Suprapubic skin (tissue), 4 donors: ENCODE measurements around the gene MFSD6. TPM values are rescaled to one million over a fixed set of nuclear protein-coding genes. Genes with fewer than 3 reads are reported as not detected.

Experiments used
- DNase-seq, 2 donors: peaks; one replicate each; pipeline ENCODE4 v3.0.0-alpha.2; 2019; ENCODE audit warnings: low spot score in 2 of 2
- H3K27ac ChIP-seq: fragments of 200-600 bp; sonication (generic); one replicate; pipeline ENCODE4 v1.5.1; 2019
- H3K27me3 ChIP-seq: fragments of 200-600 bp; sonication (generic); one replicate; pipeline ENCODE4 v1.5.1; 2019
- H3K36me3 ChIP-seq: fragments of 200-600 bp; sonication (generic); one replicate; pipeline ENCODE4 v1.5.1; 2019
- H3K4me1 ChIP-seq: fragments of 200-600 bp; sonication (generic); one replicate; pipeline ENCODE4 v1.5.1; 2019
- H3K4me3 ChIP-seq: fragments of 200-600 bp; sonication (generic); one replicate; pipeline ENCODE4 v1.5.1; 2019; ENCODE audit warnings: mild to moderate bottlenecking
- H3K9me3 ChIP-seq: fragments of 200-600 bp; sonication (generic); one replicate; pipeline ENCODE4 v1.5.1; 2019
- CTCF ChIP-seq, 2 donors: fragments of 200-600 bp in 1 of 2; fragments of 450-650 bp in 1 of 2; sonication (generic) in 1 of 2; IDR thresholded peaks; one replicate each; pipeline ENCODE4 v1.5.1; 2016 to 2019; ENCODE audit warnings: antibody characterized with exemption in 2 of 2, mild to moderate bottlenecking in 1 of 2, moderate library complexity in 1 of 2
- EP300 ChIP-seq: sonication (generic); formaldehyde crosslinking; IDR thresholded peaks from one replicate; pipeline ENCODE4 v1.6.1; 2017; ENCODE audit warnings: antibody characterized with exemption
- POLR2A ChIP-seq, 2 donors: fragments of 450-650 bp; IDR thresholded peaks; one replicate each; pipeline ENCODE4 v1.6.1; 2017; ENCODE audit warnings: antibody characterized with exemption in 2 of 2, mild to moderate bottlenecking in 2 of 2, moderate library complexity in 2 of 2
- POLR2AphosphoS5 ChIP-seq, 3 donors: sonication (generic); formaldehyde crosslinking; IDR thresholded peaks; one replicate each; pipeline ENCODE4 v1.6.1; 2017; ENCODE audit warnings: antibody characterized with exemption in 3 of 3
- WGBS: methylation state at CpG from one replicate; pipeline ENCODE4 v1.1.5; 2018; 5-methylcytosine and 5-hydroxymethylcytosine counted together
- total RNA-seq, 4 donors: library from RNA; depleted of rRNA; stranded (reverse); fragments of >200 nt; gene quantifications; one replicate each; pipeline ENCODE4 v1.1.0, GENCODE V29; 2016

The MFSD6 gene
- total RNA-seq, 4 donors from 2014 or later, result 182 to 295 (median 199) TPM

GRCh38 chr2:190460487-190460886 is 52.3 kb downstream of the MFSD6 start:
- TF ChIP-seq EP300 (no peak), CTCF (IDR thresholded peaks at IDR 0.05) (no peak)
- Histone ChIP-seq H3K36me3 (no peaks in the 10 kb centered on the region), H3K9me3 (no peaks in the 10 kb centered on the region), H3K27me3 (no peaks in the 10 kb centered on the region), H3K27ac (no peak overlapping the region), H3K4me1 (no peaks in the 10 kb centered on the region), H3K4me3 (no peak overlapping the region)
- WGBS, result 89% methylated on average over 5 of the region's 5 CpGs
- no peak for DNase-seq

DNA sequence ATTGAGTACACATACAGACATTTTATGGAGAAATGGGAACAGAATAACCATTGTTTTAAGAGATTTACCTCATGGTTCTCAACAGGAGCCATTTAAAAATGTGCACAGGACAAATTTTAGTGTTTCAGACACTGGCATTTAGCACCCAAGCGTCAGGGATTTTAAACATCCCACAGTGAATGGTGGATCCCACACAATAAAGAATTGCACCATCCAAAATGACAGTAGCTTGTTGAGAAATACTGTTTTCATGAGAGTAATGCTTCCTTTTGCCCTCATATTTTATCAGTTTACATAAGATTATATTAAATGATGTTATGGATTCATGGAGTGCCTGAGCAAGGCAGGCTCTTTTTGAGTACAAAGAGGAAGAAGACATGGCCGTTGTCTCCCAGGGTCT is 54.0 kb downstream of the MFSD6 start:
- Histone ChIP-seq H3K9me3 (no peaks in the 10 kb centered on the region), H3K4me3 (no peak overlapping the region), H3K27me3 (no peaks in the 10 kb centered on the region), H3K36me3 (no peaks in the 10 kb centered on the region), H3K4me1 (peaks cover 5% of the 10 kb centered on the region), H3K27ac (no peak overlapping the region)
- TF ChIP-seq EP300 (no peak), CTCF (IDR thresholded peaks at IDR 0.05) (no peak), POLR2AphosphoS5 (IDR thresholded peaks at IDR 0.05) (no peak)
- 81% methylated on average over 2 of the region's 2 CpGs for WGBS
- no peak for DNase-seq

DNA sequence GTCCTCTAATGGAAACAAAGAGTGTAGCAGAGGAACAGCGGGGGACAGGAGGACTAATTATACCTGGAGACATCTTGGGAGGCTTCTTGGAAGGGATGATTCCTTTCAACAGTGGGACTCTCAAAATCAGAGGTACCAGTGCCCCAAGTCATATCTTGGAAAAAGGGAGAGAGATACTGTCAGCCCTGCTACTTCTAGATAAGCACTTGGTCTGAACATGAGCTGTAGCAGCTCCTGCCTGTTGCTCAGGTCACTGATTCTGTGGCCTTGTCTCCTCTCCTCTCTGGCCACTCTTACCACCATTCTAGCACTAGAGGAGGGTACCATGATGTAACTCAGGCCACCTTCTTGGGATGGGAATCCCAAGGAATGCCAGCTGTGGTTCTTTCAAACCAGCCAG is 54.5 kb downstream of the MFSD6 start:
- H3K27me3 ChIP-seq, result no peaks in the 10 kb centered on the region
- WGBS, result 95% methylated on average over 1 of the region's 1 CpG
- H3K36me3 ChIP-seq, result no peaks in the 10 kb centered on the region
- peaks cover 10% of the 10 kb centered on the region for H3K4me1 ChIP-seq
- DNase-seq, result no peak
- TF ChIP-seq POLR2AphosphoS5 (IDR thresholded peaks at IDR 0.05) (no peak), EP300 (no peak), CTCF (IDR thresholded peaks at IDR 0.05) (no peak), POLR2A (IDR thresholded peaks at IDR 0.05) (no peak)
- no peak overlapping the region for H3K27ac ChIP-seq
- H3K9me3 ChIP-seq, result no peaks in the 10 kb centered on the region
- no peak overlapping the region for H3K4me3 ChIP-seq

DNA sequence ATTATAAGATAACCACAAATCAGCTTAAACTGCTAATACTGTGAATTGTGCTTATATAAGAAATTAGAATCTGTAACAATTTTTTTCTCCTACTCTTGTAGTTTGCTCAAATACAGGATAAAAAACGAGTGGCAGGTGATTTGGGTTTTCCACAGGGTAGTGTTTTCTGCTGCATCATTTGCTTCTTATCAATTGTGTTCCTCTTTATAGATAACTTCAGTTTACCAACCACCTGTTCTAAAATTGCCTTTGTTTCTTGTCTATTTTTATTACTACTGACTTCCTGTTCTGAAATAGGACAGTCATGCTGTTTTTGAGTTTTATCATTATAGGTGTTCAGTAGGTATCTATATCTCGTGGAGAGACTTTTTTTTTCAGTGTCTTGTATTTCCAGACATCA is 56.9 kb downstream of the MFSD6 start:
- H3K4me1 ChIP-seq, result peaks cover 34% of the 10 kb centered on the region
- H3K9me3 ChIP-seq, result no peaks in the 10 kb centered on the region
- TF ChIP-seq POLR2AphosphoS5 (IDR thresholded peaks at IDR 0.05), result no peak
- no peak for TF ChIP-seq POLR2A (IDR thresholded peaks at IDR 0.05)
- TF ChIP-seq CTCF (IDR thresholded peaks at IDR 0.05), result no peak
- TF ChIP-seq EP300, result no peak
- WGBS, result 74% methylated on average over 2 of the region's 2 CpGs
- no peaks in the 10 kb centered on the region for H3K36me3 ChIP-seq
- H3K27ac ChIP-seq, result no peak overlapping the region
- no peak for DNase-seq
- no peak overlapping the region for H3K4me3 ChIP-seq
- no peaks in the 10 kb centered on the region for H3K27me3 ChIP-seq

GRCh38 chr2:190466819-190467446 is 58.8 kb downstream of the MFSD6 start:
- Histone ChIP-seq H3K27me3 (no peaks in the 10 kb centered on the region), H3K4me3 (peak overlapping the region; percentile 3), H3K9me3 (no peaks in the 10 kb centered on the region), H3K36me3 (peaks cover 6% of the 10 kb centered on the region), H3K4me1 (peaks cover 40% of the 10 kb centered on the region), H3K27ac (peak overlapping the region; percentile 88)
- no peak for TF ChIP-seq EP300
- TF ChIP-seq POLR2A (IDR thresholded peaks at IDR 0.05), result no peak
- TF ChIP-seq POLR2AphosphoS5 (IDR thresholded peaks at IDR 0.05), result no peak
- TF ChIP-seq CTCF (IDR thresholded peaks at IDR 0.05), result no peak
- DNase-seq, result no peak
- WGBS, result 49% methylated on average over 5 of the region's 5 CpGs
